ENCODE data around the gene TMEM150A.

Gene TMEM150A

GRCh38 chr2:85583667-85584353 lies 18.7 kb downstream of the TMEM150A start:
- ChIA-PET CTCF (interaction anchor here (0.7 to 0.8 kb wide), 2 partner anchors 14 to 17 kb away, joined by 3 read pairs; no protein-coding TSS in a partner anchor), POLR2A (interaction anchor here (1.0 kb wide), 1 partner anchor 33 kb away, joined by 4 read pairs; no protein-coding TSS in a partner anchor)
- H3K27ac ChIP-seq (ENCODE audit: insufficient read depth in 1 of 2, low read depth in 1 of 2, low read length in 2 of 2, poor library complexity in 1 of 2, severe bottlenecking in 2 of 2): peak overlapping the region; percentile 10 to 79
- no peaks in the 10 kb centered on the region for H3K9me3 ChIP-seq (ENCODE audit: control extremely low read depth in 1 of 5, control insufficient read depth in 4 of 5, insufficient read depth in 2 of 5, low read depth in 1 of 5, low read length in 4 of 5)
- DNase-seq: peak in 1 of 3 donors; percentile 30
- 31% methylated on average over 13 of the region's 16 CpGs for WGBS (ENCODE audit: insufficient coverage)
- H3K4me3 ChIP-seq (ENCODE audit: control insufficient read depth in 1 of 7, extremely low read depth in 1 of 7, insufficient read depth in 4 of 7, low read depth in 2 of 7, low read length in 6 of 7): peak overlapping the region in 4 of 7 experiments; percentile 52 to 81 (median 76)
- no peaks in the 10 kb centered on the region for H3K27me3 ChIP-seq (replicated peaks in 2 of 5; ENCODE audit: control insufficient read depth in 4 of 5, insufficient read depth in 5 of 5, low read length in 4 of 5)
- peaks cover 22 to 77% (median 71%) of the 10 kb centered on the region in 4 experiments for H3K4me1 ChIP-seq (ENCODE audit: control extremely low read depth in 1 of 4, control insufficient read depth in 4 of 4, insufficient read depth in 4 of 4, low read length in 3 of 4)
- H3K36me3 ChIP-seq (ENCODE audit: control insufficient read depth in 4 of 4, insufficient read depth in 4 of 4, low read length in 3 of 4): peaks cover 5 to 49% (median 20%) of the 10 kb centered on the region in 4 experiments

GRCh38 chr2:85582492-85582891 lies 20.0 kb downstream of the TMEM150A start:
- no peak for DNase-seq
- H3K27ac ChIP-seq (ENCODE audit: insufficient read depth in 1 of 2, low read depth in 1 of 2, low read length in 2 of 2, poor library complexity in 1 of 2, severe bottlenecking in 2 of 2): no peak overlapping the region
- no CpG with 5 or more reads among the region's 1 CpG for WGBS (ENCODE audit: insufficient coverage)
- peaks cover 5 to 49% (median 20%) of the 10 kb centered on the region in 4 experiments for H3K36me3 ChIP-seq (ENCODE audit: control insufficient read depth in 4 of 4, insufficient read depth in 4 of 4, low read length in 3 of 4)
- H3K4me3 ChIP-seq (ENCODE audit: control insufficient read depth in 1 of 7, extremely low read depth in 1 of 7, insufficient read depth in 4 of 7, low read depth in 2 of 7, low read length in 6 of 7): no peak overlapping the region
- ChIA-PET POLR2A (no interaction called here), CTCF (no interaction called here)
- no peaks in the 10 kb centered on the region for H3K27me3 ChIP-seq (replicated peaks in 2 of 5; ENCODE audit: control insufficient read depth in 4 of 5, insufficient read depth in 5 of 5, low read length in 4 of 5)
- H3K9me3 ChIP-seq (ENCODE audit: control extremely low read depth in 1 of 5, control insufficient read depth in 4 of 5, insufficient read depth in 2 of 5, low read depth in 1 of 5, low read length in 4 of 5): no peaks in the 10 kb centered on the region
- peaks cover 24 to 77% (median 71%) of the 10 kb centered on the region in 4 experiments for H3K4me1 ChIP-seq (ENCODE audit: control extremely low read depth in 1 of 4, control insufficient read depth in 4 of 4, insufficient read depth in 4 of 4, low read length in 3 of 4)

DNA sequence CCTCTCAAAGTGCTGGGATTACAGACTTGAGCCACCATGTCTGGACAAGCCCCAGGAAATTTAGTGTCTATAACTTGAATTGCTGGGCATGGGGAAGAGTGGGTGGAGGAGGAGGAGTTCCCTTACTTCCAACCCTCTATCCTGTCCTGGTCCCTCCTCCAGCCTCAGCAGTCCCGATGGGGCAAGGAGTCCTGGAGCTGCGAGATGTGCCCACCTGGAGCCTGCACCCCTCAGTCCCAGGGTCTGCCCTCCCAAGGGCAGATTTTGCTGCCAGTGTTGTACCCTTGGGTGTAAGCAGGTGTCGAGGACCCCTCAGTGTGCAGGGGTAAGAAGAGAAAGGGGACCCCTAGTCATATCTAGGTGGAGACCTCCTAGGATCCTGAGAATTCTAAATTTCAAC lies 22.3 kb downstream of the TMEM150A start:
- Histone ChIP-seq H3K27me3 (replicated peaks in 2 of 5; ENCODE audit: control insufficient read depth in 4 of 5, insufficient read depth in 5 of 5, low read length in 4 of 5) (no peaks in the 10 kb centered on the region), H3K4me1 (ENCODE audit: control extremely low read depth in 1 of 4, control insufficient read depth in 4 of 4, insufficient read depth in 4 of 4, low read length in 3 of 4) (peaks cover 17 to 70% (median 59%) of the 10 kb centered on the region in 4 experiments), H3K36me3 (ENCODE audit: control insufficient read depth in 4 of 4, insufficient read depth in 4 of 4, low read length in 3 of 4) (peaks cover 5 to 47% (median 20%) of the 10 kb centered on the region in 4 experiments), H3K27ac (ENCODE audit: insufficient read depth in 1 of 2, low read depth in 1 of 2, low read length in 2 of 2, poor library complexity in 1 of 2, severe bottlenecking in 2 of 2) (peak overlapping the region; percentile 91 to 95), H3K9me3 (ENCODE audit: control extremely low read depth in 1 of 5, control insufficient read depth in 4 of 5, insufficient read depth in 2 of 5, low read depth in 1 of 5, low read length in 4 of 5) (no peaks in the 10 kb centered on the region), H3K4me3 (ENCODE audit: control insufficient read depth in 1 of 7, extremely low read depth in 1 of 7, insufficient read depth in 4 of 7, low read depth in 2 of 7, low read length in 6 of 7) (peak overlapping the region in 4 of 7 experiments; percentile 72 to 92 (median 78))
- WGBS (ENCODE audit: insufficient coverage): 100% methylated on average over 2 of the region's 3 CpGs
- ChIA-PET POLR2A (no interaction called here), CTCF (interaction anchor here (0.6 to 2.0 kb wide), 3 partner anchors 11 to 29 kb away, joined by 3 to 9 read pairs (median 3); no protein-coding TSS in a partner anchor)
- no peak for DNase-seq

DNA sequence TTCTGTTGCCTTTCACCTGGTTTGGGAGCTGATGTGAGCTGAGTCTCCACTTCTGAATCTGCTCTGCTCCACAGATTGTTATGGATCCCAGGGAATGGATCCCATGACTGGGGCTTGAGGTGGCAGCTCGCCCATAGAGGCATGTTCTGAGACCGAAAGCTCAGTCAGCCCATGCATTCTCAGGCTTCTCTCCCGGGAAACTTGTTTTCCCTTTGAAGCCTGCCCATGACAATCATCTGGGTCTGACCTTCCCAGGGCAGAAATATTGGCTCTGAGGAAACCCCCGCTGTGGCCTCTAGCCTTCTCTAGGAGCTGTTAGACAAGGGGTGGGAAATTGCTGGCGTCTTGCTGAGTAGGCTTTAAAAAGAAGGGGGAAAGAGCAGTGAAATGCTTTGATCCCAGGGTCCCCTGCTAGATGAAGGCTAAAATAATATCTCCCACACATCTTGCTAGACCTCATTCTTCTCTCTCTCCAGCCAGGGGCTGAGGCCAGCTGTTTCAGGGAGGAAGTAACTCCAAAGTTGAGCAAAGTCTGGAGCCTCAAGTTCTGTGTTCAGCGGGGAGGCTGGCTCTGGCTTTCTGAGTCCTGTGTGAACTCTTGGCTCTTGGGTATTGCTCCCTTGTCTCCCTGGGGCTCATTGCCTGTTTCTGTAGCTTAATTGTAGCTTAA lies 23.1 kb downstream of the TMEM150A start:
- DNase-seq: peak in 1 of 3 donors; percentile 52
- Histone ChIP-seq H3K27ac (ENCODE audit: insufficient read depth in 1 of 2, low read depth in 1 of 2, low read length in 2 of 2, poor library complexity in 1 of 2, severe bottlenecking in 2 of 2) (peak overlapping the region; percentile 91 to 95), H3K4me3 (ENCODE audit: control insufficient read depth in 1 of 7, extremely low read depth in 1 of 7, insufficient read depth in 4 of 7, low read depth in 2 of 7, low read length in 6 of 7) (peak overlapping the region in 6 of 7 experiments; percentile 67 to 92 (median 74)), H3K36me3 (ENCODE audit: control insufficient read depth in 4 of 4, insufficient read depth in 4 of 4, low read length in 3 of 4) (peaks cover 5 to 42% (median 20%) of the 10 kb centered on the region in 4 experiments), H3K27me3 (replicated peaks in 2 of 5; ENCODE audit: control insufficient read depth in 4 of 5, insufficient read depth in 5 of 5, low read length in 4 of 5) (no peaks in the 10 kb centered on the region), H3K9me3 (ENCODE audit: control extremely low read depth in 1 of 5, control insufficient read depth in 4 of 5, insufficient read depth in 2 of 5, low read depth in 1 of 5, low read length in 4 of 5) (no peaks in the 10 kb centered on the region), H3K4me1 (ENCODE audit: control extremely low read depth in 1 of 4, control insufficient read depth in 4 of 4, insufficient read depth in 4 of 4, low read length in 3 of 4) (peaks cover 12 to 62% (median 52%) of the 10 kb centered on the region in 4 experiments)
- WGBS (ENCODE audit: insufficient coverage): 31% methylated on average over 4 of the region's 6 CpGs
- CTCF ChIA-PET: interaction anchor here (0.6 to 2.3 kb wide), 7 partner anchors 9 to 526 kb away, joined by 3 to 18 read pairs (median 4); no protein-coding TSS in a partner anchor
- POLR2A ChIA-PET: interaction anchor here (1.0 to 1.3 kb wide), 3 partner anchors 23 to 41 kb away, joined by 3 read pairs; partner anchors contain the start of genes MAT2A and TMEM150A

DNA sequence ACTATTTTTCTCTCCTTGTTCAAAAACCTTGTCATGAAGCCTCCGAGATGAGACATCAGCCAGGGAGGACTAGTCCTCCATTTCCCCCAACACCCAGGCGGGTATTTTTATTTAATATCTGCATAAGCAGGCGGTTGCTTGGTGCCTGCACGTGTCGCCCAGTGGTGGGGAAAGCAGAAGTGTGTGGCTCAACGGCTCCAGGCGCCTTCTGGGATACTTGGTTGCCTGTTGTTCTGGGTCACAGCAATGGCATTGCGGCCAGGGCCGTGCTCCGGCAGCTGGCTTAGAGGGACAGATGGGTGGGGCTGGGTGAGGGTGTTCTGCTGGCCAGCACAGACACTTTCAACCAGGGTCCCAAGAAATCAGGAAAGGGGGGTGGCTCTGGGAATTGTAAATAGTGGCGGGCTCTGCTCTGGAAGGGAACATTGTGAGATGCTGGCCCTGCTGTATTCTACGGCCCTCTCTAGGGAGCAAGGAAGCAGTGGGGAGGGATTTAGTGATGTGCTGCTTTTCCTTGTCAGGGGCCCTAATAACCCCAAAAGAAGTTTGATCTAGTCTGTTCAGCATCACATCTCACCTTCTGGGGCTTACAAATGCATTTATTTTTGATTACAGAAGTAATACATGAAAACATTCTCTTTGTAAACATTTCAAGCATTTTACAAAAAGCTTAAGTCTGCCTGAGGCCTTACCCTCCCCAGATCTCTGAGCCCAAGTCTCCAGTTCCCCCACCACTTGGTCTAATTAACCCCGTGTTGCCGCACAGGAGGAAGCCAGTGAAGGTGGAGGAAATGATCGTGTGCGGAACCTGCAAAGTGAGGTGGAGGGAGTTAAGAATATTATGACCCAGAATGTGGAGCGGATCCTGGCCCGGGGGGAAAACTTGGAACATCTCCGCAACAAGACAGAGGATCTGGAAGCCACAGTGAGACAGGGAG lies 24.0 kb downstream of the TMEM150A start:
- CTCF ChIA-PET: interaction anchor here (0.7 to 2.3 kb wide), 11 partner anchors 9 to 186 kb away, joined by 3 to 18 read pairs (median 5); partner anchors contain the start of genes RNF181 and TMEM150A
- Histone ChIP-seq H3K36me3 (ENCODE audit: control insufficient read depth in 4 of 4, insufficient read depth in 4 of 4, low read length in 3 of 4) (peaks cover 5 to 36% (median 20%) of the 10 kb centered on the region in 4 experiments), H3K4me1 (ENCODE audit: control extremely low read depth in 1 of 4, control insufficient read depth in 4 of 4, insufficient read depth in 4 of 4, low read length in 3 of 4) (peaks cover 12 to 54% (median 48%) of the 10 kb centered on the region in 4 experiments), H3K4me3 (ENCODE audit: control insufficient read depth in 1 of 7, extremely low read depth in 1 of 7, insufficient read depth in 4 of 7, low read depth in 2 of 7, low read length in 6 of 7) (peak overlapping the region; percentile 35 to 92 (median 72)), H3K9me3 (ENCODE audit: control extremely low read depth in 1 of 5, control insufficient read depth in 4 of 5, insufficient read depth in 2 of 5, low read depth in 1 of 5, low read length in 4 of 5) (no peaks in the 10 kb centered on the region), H3K27me3 (replicated peaks in 2 of 5; ENCODE audit: control insufficient read depth in 4 of 5, insufficient read depth in 5 of 5, low read length in 4 of 5) (no peaks in the 10 kb centered on the region), H3K27ac (ENCODE audit: insufficient read depth in 1 of 2, low read depth in 1 of 2, low read length in 2 of 2, poor library complexity in 1 of 2, severe bottlenecking in 2 of 2) (peak overlapping the region; percentile 91 to 95)
- WGBS (ENCODE audit: insufficient coverage): under 1% methylated on average over 16 of the region's 19 CpGs
- DNase-seq: peak in 2 of 3 donors; percentile 89 to 93
- POLR2A ChIA-PET: interaction anchor here (0.7 to 1.3 kb wide), 5 partner anchors 9 to 40 kb away, joined by 3 to 9 read pairs (median 3); partner anchors contain the start of genes MAT2A, RNF181 and TMEM150A
